ENCODE results near the gene MAPRE2.

The MAPRE2 gene

DNA sequence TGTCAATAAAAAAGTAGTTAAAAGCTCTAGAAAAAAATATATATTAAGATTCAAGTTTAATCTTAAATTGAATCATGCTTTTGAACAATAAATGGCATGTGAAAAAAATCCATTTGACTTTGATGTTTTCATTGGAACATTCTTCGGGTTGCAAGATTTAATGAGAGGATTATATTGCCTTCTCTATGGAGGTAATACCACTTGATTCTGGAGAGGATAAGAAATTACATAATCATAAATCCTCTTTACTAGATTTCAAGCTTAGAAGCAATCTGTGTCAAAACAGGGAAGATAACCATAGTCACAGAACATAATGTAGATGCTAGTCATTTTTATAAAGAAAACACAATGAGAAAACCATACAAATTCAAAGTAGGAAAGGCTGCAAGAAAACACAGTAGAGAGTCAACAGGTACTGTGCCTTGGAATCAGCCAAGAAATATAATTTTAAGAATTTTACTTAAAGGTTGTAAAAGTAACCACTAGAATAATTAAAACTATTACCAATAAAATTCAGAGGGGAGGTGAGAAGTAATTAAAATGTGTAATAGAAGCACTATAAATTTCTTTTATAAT lies 18.7 kb upstream of the MAPRE2 start:
- POLR2A ChIA-PET (ENCODE audit: low non-redundant PET), result no interaction called here
- TF ChIP-seq, protein P1, sequence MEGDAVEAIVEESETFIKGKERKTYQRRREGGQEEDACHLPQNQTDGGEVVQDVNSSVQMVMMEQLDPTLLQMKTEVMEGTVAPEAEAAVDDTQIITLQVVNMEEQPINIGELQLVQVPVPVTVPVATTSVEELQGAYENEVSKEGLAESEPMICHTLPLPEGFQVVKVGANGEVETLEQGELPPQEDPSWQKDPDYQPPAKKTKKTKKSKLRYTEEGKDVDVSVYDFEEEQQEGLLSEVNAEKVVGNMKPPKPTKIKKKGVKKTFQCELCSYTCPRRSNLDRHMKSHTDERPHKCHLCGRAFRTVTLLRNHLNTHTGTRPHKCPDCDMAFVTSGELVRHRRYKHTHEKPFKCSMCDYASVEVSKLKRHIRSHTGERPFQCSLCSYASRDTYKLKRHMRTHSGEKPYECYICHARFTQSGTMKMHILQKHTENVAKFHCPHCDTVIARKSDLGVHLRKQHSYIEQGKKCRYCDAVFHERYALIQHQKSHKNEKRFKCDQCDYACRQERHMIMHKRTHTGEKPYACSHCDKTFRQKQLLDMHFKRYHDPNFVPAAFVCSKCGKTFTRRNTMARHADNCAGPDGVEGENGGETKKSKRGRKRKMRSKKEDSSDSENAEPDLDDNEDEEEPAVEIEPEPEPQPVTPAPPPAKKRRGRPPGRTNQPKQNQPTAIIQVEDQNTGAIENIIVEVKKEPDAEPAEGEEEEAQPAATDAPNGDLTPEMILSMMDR (conservative IDR thresholded peaks at IDR 0.05; ENCODE audit: low read depth), result no peak
- no peak overlapping the region for H3K27ac ChIP-seq
- CTCF ChIA-PET, result no interaction called here
- DNase-seq (ENCODE audit: low spot score), result no peak

DNA sequence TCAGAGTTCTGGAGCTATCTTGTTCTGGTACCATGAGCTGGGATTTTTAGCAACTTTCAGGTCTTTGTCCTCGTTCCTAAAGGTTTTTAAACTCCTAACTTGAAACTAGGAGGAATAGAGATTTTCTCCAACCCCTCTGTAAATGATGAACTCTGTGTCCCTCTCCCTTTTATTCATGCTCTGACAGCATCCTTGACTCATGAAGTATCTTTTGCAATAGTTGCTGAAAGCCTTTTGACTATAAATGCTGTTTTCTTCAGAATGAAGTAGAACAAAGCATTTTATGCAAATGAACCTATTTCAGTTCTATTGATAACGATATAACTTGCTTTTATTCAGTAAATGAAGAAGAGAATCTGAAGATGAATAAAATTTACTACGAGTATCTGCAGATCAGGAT lies 17.0 kb upstream of the MAPRE2 start:
- DNase-seq (ENCODE audit: low spot score), result no peak
- ChIA-PET CTCF (no interaction called here), POLR2A (ENCODE audit: low non-redundant PET) (no interaction called here)
- no peak overlapping the region for H3K27ac ChIP-seq
- TF ChIP-seq, protein P1 (conservative IDR thresholded peaks at IDR 0.05; ENCODE audit: low read depth), result no peak

DNA sequence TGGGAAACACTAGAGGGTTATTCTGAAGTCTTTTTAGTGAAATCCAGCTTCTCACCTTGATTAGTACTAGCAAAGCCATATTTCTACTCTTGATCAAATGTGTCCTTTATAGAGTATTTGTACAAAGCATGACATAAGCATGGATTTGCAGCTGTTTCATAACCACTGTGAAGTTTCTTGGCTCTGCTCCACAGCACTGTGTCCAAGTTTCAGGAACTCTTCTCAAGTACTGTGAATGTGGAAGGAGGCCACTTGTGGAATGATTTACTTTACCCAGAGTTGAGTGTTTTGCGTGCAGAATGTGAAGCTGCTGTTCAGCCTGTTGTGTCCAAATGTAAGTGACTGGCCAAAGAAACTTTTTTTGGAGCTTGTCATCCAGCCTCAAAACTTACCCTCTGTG lies 16.2 kb upstream of the MAPRE2 start:
- no peak for DNase-seq (ENCODE audit: low spot score)
- ChIA-PET POLR2A (ENCODE audit: low non-redundant PET) (no interaction called here), CTCF (interaction anchor here (0.6 kb wide), 2 partner anchors 119 to 561 kb away, joined by 3 read pairs; no protein-coding TSS in a partner anchor)
- TF ChIP-seq, protein P1 (conservative IDR thresholded peaks at IDR 0.05; ENCODE audit: low read depth), result no peak
- H3K27ac ChIP-seq, result no peak overlapping the region

DNA sequence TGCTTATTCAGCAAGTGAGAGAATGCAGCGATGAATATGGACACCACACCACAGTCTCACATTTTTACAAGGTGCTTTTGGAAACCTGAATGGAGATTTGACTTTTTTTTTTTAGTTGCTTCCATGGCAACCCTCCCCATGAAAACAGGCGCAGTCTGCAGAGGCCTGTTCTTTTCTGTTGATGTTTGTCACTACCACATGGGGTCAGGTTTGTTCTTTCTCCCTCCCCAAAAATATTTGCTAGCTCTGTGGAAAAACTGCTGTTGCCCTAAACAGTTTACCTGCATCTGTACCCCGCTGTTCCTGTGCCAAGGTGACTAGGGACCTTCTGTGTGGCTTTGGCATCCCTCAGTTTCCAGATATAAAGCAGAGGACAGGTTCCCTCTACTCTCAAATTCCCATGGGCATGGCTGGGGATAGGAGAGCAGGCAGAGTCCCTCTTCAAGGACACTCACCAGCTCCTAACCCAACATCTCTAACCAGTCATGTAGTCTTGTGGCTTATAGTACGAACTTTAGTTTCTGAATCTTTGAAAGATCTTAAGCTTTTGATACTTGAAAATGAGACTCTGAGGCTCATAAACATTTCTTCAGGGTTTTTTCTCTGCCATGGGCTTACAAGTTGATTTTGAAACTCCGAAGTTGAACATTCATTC lies 14.7 kb upstream of the MAPRE2 start:
- CTCF ChIA-PET, result no interaction called here
- no peak overlapping the region for H3K27ac ChIP-seq
- TF ChIP-seq, protein P1 (conservative IDR thresholded peaks at IDR 0.05; ENCODE audit: low read depth), result no peak
- peak; percentile 1 for DNase-seq (ENCODE audit: low spot score)
- POLR2A ChIA-PET (ENCODE audit: low non-redundant PET), result no interaction called here

DNA sequence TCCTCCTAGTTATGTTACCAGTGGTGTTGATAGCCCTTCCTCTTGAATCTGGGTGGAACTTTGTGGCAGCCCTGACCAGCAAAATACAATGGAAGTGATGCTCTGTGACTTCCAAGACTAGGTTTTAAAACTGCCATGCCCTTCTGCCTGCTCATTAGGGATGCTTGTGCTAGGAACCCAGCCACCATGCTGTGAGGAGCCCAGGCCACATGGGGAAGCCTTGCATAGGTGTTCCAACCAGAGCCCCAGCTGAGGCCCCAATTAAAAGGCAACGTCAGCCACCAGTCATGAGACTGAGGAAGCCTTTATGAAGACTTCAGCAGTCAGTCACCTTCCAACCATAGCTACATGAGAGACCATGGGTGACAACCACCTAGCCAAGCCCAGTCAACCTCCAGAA lies 14.0 kb upstream of the MAPRE2 start:
- no peak for DNase-seq (ENCODE audit: low spot score)
- CTCF ChIA-PET, result no interaction called here
- no peak overlapping the region for H3K27ac ChIP-seq
- POLR2A ChIA-PET (ENCODE audit: low non-redundant PET), result no interaction called here
- TF ChIP-seq, protein P1 (conservative IDR thresholded peaks at IDR 0.05; ENCODE audit: low read depth), result no peak

DNA sequence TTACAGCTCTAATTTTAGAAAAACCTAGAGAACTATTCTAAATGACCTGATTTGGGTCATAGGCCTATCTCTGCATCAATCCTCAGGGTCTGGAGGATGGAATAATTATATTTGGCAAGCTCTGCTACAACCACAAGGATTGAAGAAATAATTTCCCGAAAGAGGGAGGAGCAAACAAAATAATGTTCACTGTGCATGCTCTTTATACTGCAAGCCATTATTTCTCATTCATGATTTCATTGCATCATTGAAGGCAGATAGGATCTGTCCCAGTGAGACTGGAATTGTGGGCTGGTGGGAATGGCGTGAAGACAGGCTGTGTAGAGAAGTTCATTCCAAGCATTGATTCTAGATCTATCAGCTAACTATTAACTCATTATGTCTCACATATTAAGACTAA lies 12.7 kb upstream of the MAPRE2 start:
- TF ChIP-seq, protein P1 (conservative IDR thresholded peaks at IDR 0.05; ENCODE audit: low read depth), result no peak
- no peak for DNase-seq (ENCODE audit: low spot score)
- CTCF ChIA-PET, result no interaction called here
- POLR2A ChIA-PET (ENCODE audit: low non-redundant PET), result no interaction called here
- no peak overlapping the region for H3K27ac ChIP-seq

Data from RWPE1 (cell line).